HepG2 (cell line): ENCODE data around the gene TRAPPC10. TPM values are rescaled to one million over a fixed set of nuclear protein-coding genes. Genes with fewer than 3 reads are reported as not detected.
A peak's percentile ranks its signal among the peaks of the same experiment; 100 is the strongest.

Experiments
- ATAC-seq: fragments of 200-7000 bp; cut with Tn5 transposase; 3 replicates; pipeline ENCODE4 v1.9.1; 2020; ENCODE audit warnings: mild to moderate bottlenecking, moderate library complexity
- BruUV-seq: library from RNA; stranded (reverse); fragments of 400-500 nt; replicated peaks from 2 replicates; lab custom pipeline; 2021; lab: Mats Ljungman, UMichigan
- CTCF ChIA-PET: fragments of 300-600 bp; formaldehyde crosslinking; extraction: SDS; loops from one replicate; lab custom pipeline; 2021; ENCODE audit warnings: low total read pairs, inconsistent platforms, low intra/inter-chr PET ratio; lab: Yijun Ruan, JAX
- POLR2A ChIA-PET: fragments of 350-600 bp; sonication (Branson Sonifier 250); formaldehyde crosslinking; loops from one replicate; lab custom pipeline; 2020; ENCODE audit warnings: antibody characterized with exemption, inconsistent platforms; lab: Yijun Ruan, JAX
- DNase-seq: peaks from one replicate; pipeline ENCODE4 v3.0.0-alpha.2; 2015; ENCODE audit warnings: low spot score
- FAIRE-seq: peaks from 3 replicates; lab custom pipeline; 2011; peaks lifted over from hg19 to GRCh38; lab: Jason Lieb, UNC
- H2AFZ ChIP-seq: one replicate; pipeline ENCODE4 v1.6.1; 2011; ENCODE audit warnings: low read length, inconsistent platforms
- H3K27ac ChIP-seq: fragments of 300-600 bp; 3 replicates; pipeline ENCODE4 v1.8.0; 2011; ENCODE audit warnings: mixed run types, mild to moderate bottlenecking, mixed read lengths, low read length, inconsistent platforms; ENCODE audit not compliant: insufficient read depth; ENCODE audit errors: extremely low read length
- H3K27me3 ChIP-seq, 2 experiments: fragments of 200-600 bp in 1 of 2; 2 replicates in 1 of 2; 3 replicates in 1 of 2; pipeline versions ENCODE4 v1.6.0 to v1.8.0; 2011; ENCODE audit warnings: low read length in 2 of 2, mild to moderate bottlenecking in 2 of 2, moderate library complexity in 2 of 2, inconsistent platforms in 1 of 2; ENCODE audit not compliant: insufficient read depth in 2 of 2, control insufficient read depth in 1 of 2
- H3K36me3 ChIP-seq, 2 experiments: fragments of 200-600 bp in 1 of 2; replicated peaks in 1 of 2; 2 replicates in 1 of 2; 3 replicates in 1 of 2; pipeline versions ENCODE4 v1.5.1 to v1.8.0; 2011; ENCODE audit warnings: low read length in 2 of 2, inconsistent platforms in 1 of 2; ENCODE audit not compliant: insufficient read depth in 2 of 2, control insufficient read depth in 1 of 2
- H3K4me1 ChIP-seq: 2 replicates; pipeline ENCODE4 v1.5.1; 2012; ENCODE audit warnings: low read length, inconsistent platforms; ENCODE audit not compliant: insufficient read depth
- H3K4me2 ChIP-seq: 2 replicates; pipeline ENCODE4 v1.6.0; 2011; ENCODE audit warnings: low read depth, low read length, inconsistent platforms
- H3K4me3 ChIP-seq, 3 experiments: fragments of 200-600 bp in 1 of 3; sonication (generic), shearing (Covaris generic) in 1 of 3; replicated peaks in 1 of 3; 2 replicates each; pipeline ENCODE4 v1.5.1; 2011 to 2016; ENCODE audit warnings: low read length in 3 of 3, inconsistent platforms in 2 of 3, low read depth in 2 of 3, mild to moderate bottlenecking in 2 of 3, control low read depth in 1 of 3, mixed read lengths in 1 of 3; ENCODE audit not compliant: insufficient read depth in 1 of 3
- H3K79me2 ChIP-seq: one replicate; pipeline ENCODE4 v1.6.1; 2011; ENCODE audit warnings: low read length, inconsistent platforms; ENCODE audit not compliant: insufficient read depth
- H3K9ac ChIP-seq: 2 replicates; pipeline ENCODE4 v1.6.0; 2011; ENCODE audit warnings: mild to moderate bottlenecking, low read depth, low read length, inconsistent platforms; ENCODE audit not compliant: insufficient read depth
- H3K9me3 ChIP-seq: 2 replicates; pipeline ENCODE4 v1.5.1; 2012; ENCODE audit warnings: mild to moderate bottlenecking, low read length
- H4K20me1 ChIP-seq: 2 replicates; pipeline ENCODE4 v1.6.0; 2011; ENCODE audit warnings: inconsistent platforms, mild to moderate bottlenecking, low read length, moderate library complexity; ENCODE audit not compliant: insufficient read depth
- TCF7L2 ChIP-seq: IDR thresholded peaks from 2 replicates; pipeline ENCODE4 v1.6.1; 2011; ENCODE audit warnings: mild to moderate bottlenecking, low read depth, low read length, moderate library complexity
- TFDP1 ChIP-seq: IDR thresholded peaks from 2 replicates; pipeline ENCODE4 v1.6.1; 2016; ENCODE audit warnings: missing compliant biosample characterization, missing genetic modification reagents, borderline replicate concordance
- ZNF274 ChIP-seq: sonication (generic); formaldehyde crosslinking; IDR thresholded peaks from 2 replicates; pipeline ENCODE4 v1.5.1; 2020; ENCODE audit warnings: mild to moderate bottlenecking, missing genetic modification reagents
- ZNF329 ChIP-seq: sonication (generic); formaldehyde crosslinking; IDR thresholded peaks from 2 replicates; pipeline ENCODE4 v1.9.0; 2021; ENCODE audit warnings: low read depth, mild to moderate bottlenecking, missing genetic modification reagents
- ZNF510 ChIP-seq: sonication (generic); formaldehyde crosslinking; IDR thresholded peaks from 2 replicates; pipeline ENCODE4 v1.4.0; 2020; ENCODE audit warnings: low read depth, mild to moderate bottlenecking, missing genetic modification reagents
- ZNF644 ChIP-seq: IDR thresholded peaks from 2 replicates; pipeline ENCODE4 v1.6.1; 2016; ENCODE audit warnings: low read depth
- ZNF768 ChIP-seq: sonication (generic); formaldehyde crosslinking; IDR thresholded peaks from 2 replicates; pipeline ENCODE4 v1.4.0; 2020; ENCODE audit warnings: missing genetic modification reagents
- ZNF776 ChIP-seq: sonication (generic); formaldehyde crosslinking; IDR thresholded peaks from 2 replicates; pipeline ENCODE4 v1.4.0; 2020; ENCODE audit warnings: mild to moderate bottlenecking, missing genetic modification reagents
- WGBS: methylation state at CpG from one replicate; pipeline ENCODE4 v1.1.6; 2017; ENCODE audit warnings: low lambda C conversion rate; 5-methylcytosine and 5-hydroxymethylcytosine counted together
- in situ Hi-C: cut with HindIII; loops from 2 replicates; pipeline ENCODE4 v1.10.0; 2017; ENCODE audit warnings: low pct_unique_long_range_greater_than_20kb; ENCODE audit not compliant: extremely low pct_ligation_motif_present
- intact Hi-C: fragments of 100-400 bp; cut with micrococcal nuclease; formaldehyde crosslinking; loops from one replicate; pipeline ENCODE4 v1.10.0; 2022; ENCODE audit not compliant: unreplicated experiment
- polyA plus RNA-seq, 8 experiments: library from polyadenylated mRNA; depleted of rRNA in 3 of 8; stranded (reverse) in 7 of 8; unstranded in 1 of 8; fragments of >200 nt; fragmentation: Illumina TruSeq in 4 of 8; extraction: Trizol in 4 of 8; gene quantifications; 2 replicates each; pipeline versions ENCODE4 v1.2.1 to v1.2.3, GENCODE V29; 2011 to 2016; ENCODE audit warnings: low read depth in 4 of 8, missing spikeins in 1 of 8, mixed read lengths in 1 of 8; ENCODE audit not compliant: insufficient read depth in 1 of 8
- total RNA-seq, 5 experiments: library from RNA; depleted of rRNA; stranded (reverse); fragments of >200 nt; fragmentation: Illumina TruSeq; extraction: Trizol; gene quantifications; 2 replicates each; pipeline ENCODE4 v1.2.3, GENCODE V29; 2016; ENCODE audit warnings: low read depth in 1 of 5

Gene TRAPPC10
- total and polyA plus RNA-seq, 2 of the 13 experiments (the other 11 are each of a cell fraction or from before 2014, with no cell fraction given): 10.6 to 16.5 TPM

- TF ChIP-seq TFDP1 (CRISPR knock-in tag) (no peak), ZNF274 (no peak), ZNF510 (CRISPR knock-in tag) (no peak), ZNF329 (CRISPR knock-in tag) (no peak)
These were observed 7.5 kb downstream of the TRAPPC10 start (continued) for GRCh38 chr21:44019568-44019958.

- Histone ChIP-seq H3K27ac (peak overlapping the region; percentile 27), H3K4me2 (peak overlapping the region; percentile 22; the same call in 1 of the 2 replicates), H3K4me3 (no peak overlapping the region), H3K27me3 (no peaks in the 10 kb centered on the region), H3K4me1 (peaks cover 59% of the 10 kb centered on the region), H2AFZ (no peak overlapping the region), H4K20me1 (peaks cover 21% of the 10 kb centered on the region), H3K9ac (no peak overlapping the region), H3K79me2 (peaks cover 85% of the 10 kb centered on the region), H3K9me3 (no peaks in the 10 kb centered on the region), H3K36me3 (no peaks in the 10 kb centered on the region; a peak in 1 of 5 replicates)
- POLR2A ChIA-PET: no interaction called here
- FAIRE-seq (no peak), ATAC-seq (no peak; the same call in 2 of the 3 replicates), DNase-seq (no peak)
- no TSS peak for BruUV-seq
- intact Hi-C loops: no loop called here
- in situ Hi-C loops: no loop called here
- WGBS: 92% methylated on average over 4 of the region's 4 CpGs
- TF ChIP-seq ZNF768 (CRISPR knock-in tag) (no peak), ZNF644 (CRISPR knock-in tag) (no peak), TCF7L2 (no peak), ZNF776 (no peak)
- CTCF ChIA-PET: no interaction called here
These were observed 8.4 kb downstream of the TRAPPC10 start for GRCh38 chr21:44020551-44020950.
